ENCODE results near the gene IGFL2.

Gene IGFL2

DNA sequence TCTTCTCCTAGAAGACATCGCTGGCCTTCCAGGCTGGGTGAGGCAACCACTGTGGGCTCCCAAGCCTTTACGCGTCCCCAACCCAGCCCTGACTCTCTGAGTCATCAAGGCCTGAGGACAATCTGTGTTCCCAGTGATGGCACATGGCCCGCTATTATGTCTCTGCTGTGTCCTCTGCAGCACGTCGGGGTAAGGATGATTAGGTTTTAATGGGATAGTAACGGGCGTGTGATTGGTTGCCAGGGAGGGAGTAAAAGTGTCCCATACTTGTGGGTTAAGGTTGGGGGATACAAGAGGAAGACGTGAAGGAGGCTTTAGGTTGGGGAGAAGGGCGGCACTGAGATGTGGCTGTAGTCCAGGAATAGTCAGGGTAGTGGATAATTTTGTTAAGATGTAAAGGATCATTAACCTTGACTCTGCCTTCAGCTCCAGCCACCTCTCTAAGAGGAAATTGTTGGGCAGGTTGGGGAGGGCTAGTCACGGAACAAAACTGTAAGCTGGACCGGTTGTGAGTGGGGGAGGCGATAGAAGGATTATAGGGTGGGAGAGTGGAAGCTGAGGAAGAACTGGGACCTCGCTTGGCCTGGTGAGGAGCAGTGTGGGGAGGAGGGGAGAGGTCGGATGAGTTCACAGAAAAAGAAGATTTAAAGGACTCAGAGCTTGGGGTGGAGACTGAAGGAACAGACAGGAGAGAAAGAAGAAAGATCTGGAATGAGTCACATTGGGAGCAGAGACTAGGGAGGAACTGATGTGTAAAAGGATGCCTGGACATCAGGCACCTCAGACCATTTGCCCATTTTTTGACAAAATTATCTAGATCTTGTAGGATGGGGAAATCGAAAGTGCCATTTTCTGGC is 53.6 kb downstream of the IGFL2 start:
- no peaks in the 10 kb centered on the region for H3K36me3 Mint-ChIP-seq (ENCODE audit: low read depth)
- H3K27me3 Mint-ChIP-seq (ENCODE audit: low read depth) = peaks cover 38% of the 10 kb centered on the region
- H3K4me1 Mint-ChIP-seq = no peaks in the 10 kb centered on the region
- H3K27ac Mint-ChIP-seq = no peak overlapping the region
- no peak overlapping the region for H3K4me3 Mint-ChIP-seq
- TF ChIP-seq, protein P1, sequence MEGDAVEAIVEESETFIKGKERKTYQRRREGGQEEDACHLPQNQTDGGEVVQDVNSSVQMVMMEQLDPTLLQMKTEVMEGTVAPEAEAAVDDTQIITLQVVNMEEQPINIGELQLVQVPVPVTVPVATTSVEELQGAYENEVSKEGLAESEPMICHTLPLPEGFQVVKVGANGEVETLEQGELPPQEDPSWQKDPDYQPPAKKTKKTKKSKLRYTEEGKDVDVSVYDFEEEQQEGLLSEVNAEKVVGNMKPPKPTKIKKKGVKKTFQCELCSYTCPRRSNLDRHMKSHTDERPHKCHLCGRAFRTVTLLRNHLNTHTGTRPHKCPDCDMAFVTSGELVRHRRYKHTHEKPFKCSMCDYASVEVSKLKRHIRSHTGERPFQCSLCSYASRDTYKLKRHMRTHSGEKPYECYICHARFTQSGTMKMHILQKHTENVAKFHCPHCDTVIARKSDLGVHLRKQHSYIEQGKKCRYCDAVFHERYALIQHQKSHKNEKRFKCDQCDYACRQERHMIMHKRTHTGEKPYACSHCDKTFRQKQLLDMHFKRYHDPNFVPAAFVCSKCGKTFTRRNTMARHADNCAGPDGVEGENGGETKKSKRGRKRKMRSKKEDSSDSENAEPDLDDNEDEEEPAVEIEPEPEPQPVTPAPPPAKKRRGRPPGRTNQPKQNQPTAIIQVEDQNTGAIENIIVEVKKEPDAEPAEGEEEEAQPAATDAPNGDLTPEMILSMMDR (IDR thresholded peaks at IDR 0.05; ENCODE audit: unreplicated experiment in 3 of 3) = no peak
- peaks cover 2% of the 10 kb centered on the region for H3K9me3 Mint-ChIP-seq

GRCh38 chr19:46202426-46202825 is 54.4 kb downstream of the IGFL2 start:
- Mint-ChIP-seq H3K36me3 (ENCODE audit: low read depth) (no peaks in the 10 kb centered on the region), H3K27me3 (ENCODE audit: low read depth) (peaks cover 33% of the 10 kb centered on the region)

GRCh38 chr19:46202872-46203860 is 55.1 kb downstream of the IGFL2 start:
- Mint-ChIP-seq H3K27ac (no peak overlapping the region), H3K9me3 (peaks cover 2% of the 10 kb centered on the region), H3K36me3 (ENCODE audit: low read depth) (no peaks in the 10 kb centered on the region), H3K27me3 (ENCODE audit: low read depth) (peaks cover 36% of the 10 kb centered on the region), H3K4me1 (no peaks in the 10 kb centered on the region), H3K4me3 (no peak overlapping the region)
- TF ChIP-seq, protein P1 (IDR thresholded peaks at IDR 0.05; ENCODE audit: unreplicated experiment in 3 of 3) = no peak

More at GRCh38 chr19:46202426-46202825, 54.4 kb downstream of the IGFL2 start:
- Mint-ChIP-seq H3K27ac (no peak overlapping the region), H3K4me1 (no peaks in the 10 kb centered on the region), H3K4me3 (no peak overlapping the region), H3K9me3 (peaks cover 2% of the 10 kb centered on the region)
- TF ChIP-seq, protein P1 (IDR thresholded peaks at IDR 0.05; ENCODE audit: unreplicated experiment in 3 of 3) = no peak

GRCh38 chr19:46204008-46204407 is 56.0 kb downstream of the IGFL2 start:
- H3K4me3 Mint-ChIP-seq = no peak overlapping the region
- H3K27ac Mint-ChIP-seq = no peak overlapping the region
- no peaks in the 10 kb centered on the region for H3K4me1 Mint-ChIP-seq
- no peaks in the 10 kb centered on the region for H3K36me3 Mint-ChIP-seq (ENCODE audit: low read depth)
- peaks cover 40% of the 10 kb centered on the region for H3K27me3 Mint-ChIP-seq (ENCODE audit: low read depth)
- TF ChIP-seq, protein P1 (IDR thresholded peaks at IDR 0.05; ENCODE audit: unreplicated experiment in 3 of 3) = no peak
- H3K9me3 Mint-ChIP-seq = peaks cover 2% of the 10 kb centered on the region

GRCh38 chr19:46205183-46205984 is 57.3 kb downstream of the IGFL2 start:
- Mint-ChIP-seq H3K4me1 (peaks cover 8% of the 10 kb centered on the region), H3K36me3 (ENCODE audit: low read depth) (no peaks in the 10 kb centered on the region), H3K27ac (no peak overlapping the region), H3K27me3 (ENCODE audit: low read depth) (peaks cover 30% of the 10 kb centered on the region), H3K4me3 (no peak overlapping the region), H3K9me3 (peaks cover 2% of the 10 kb centered on the region)
- TF ChIP-seq, protein P1 (IDR thresholded peaks at IDR 0.05; ENCODE audit: unreplicated experiment in 3 of 3) = no peak
